Lung (tissue), 12 donors: ENCODE results near the gene NUDT17. TPM values are rescaled to one million over a fixed set of nuclear protein-coding genes. Genes with fewer than 3 reads are reported as not detected.

Experiments used
- ATAC-seq: fragments of 200-7000 bp; cut with Tn5 transposase; one replicate; pipeline ENCODE4 v1.9.1; 2020; ENCODE audit warnings: moderate number of reproducible peaks; ENCODE audit not compliant: insufficient read depth, low FRiP score
- DNase-seq, 3 donors: peaks; one replicate each; pipeline ENCODE4 v3.0.0-alpha.2; 2013 to 2017
- H3K27ac ChIP-seq, 2 donors: one replicate each; pipeline ENCODE4 v1.5.1; 2013; ENCODE audit warnings: mild to moderate bottlenecking in 2 of 2, moderate library complexity in 2 of 2, control low read depth in 1 of 2, inconsistent platforms in 1 of 2, low read depth in 1 of 2, low read length in 1 of 2
- H3K27me3 ChIP-seq, 3 donors: one replicate each; pipeline ENCODE4 v1.5.1; 2013; ENCODE audit warnings: low read length in 2 of 3; ENCODE audit not compliant: control insufficient read depth in 3 of 3, insufficient read depth in 3 of 3
- H3K36me3 ChIP-seq, 4 donors: one replicate each; pipeline ENCODE4 v1.5.1; 2013; ENCODE audit warnings: low read length in 4 of 4, mild to moderate bottlenecking in 1 of 4, moderate library complexity in 1 of 4; ENCODE audit not compliant: control insufficient read depth in 4 of 4, insufficient read depth in 4 of 4
- H3K4me1 ChIP-seq, 5 donors: one replicate each; pipeline ENCODE4 v1.5.1; 2013; ENCODE audit warnings: low read length in 5 of 5, mild to moderate bottlenecking in 2 of 5, moderate library complexity in 1 of 5; ENCODE audit not compliant: control insufficient read depth in 5 of 5, insufficient read depth in 5 of 5
- H3K4me3 ChIP-seq: one replicate; pipeline ENCODE4 v1.5.1; 2013; ENCODE audit warnings: mild to moderate bottlenecking, control low read depth, moderate library complexity
- H3K9ac ChIP-seq, 2 donors: one replicate each; pipeline ENCODE4 v1.5.1; 2013; ENCODE audit warnings: low read length in 2 of 2, control low read depth in 1 of 2; ENCODE audit not compliant: insufficient read depth in 1 of 2
- H3K9me3 ChIP-seq, 4 donors: one replicate each; pipeline ENCODE4 v1.5.1; 2013; ENCODE audit warnings: low read length in 3 of 4, mild to moderate bottlenecking in 1 of 4, moderate library complexity in 1 of 4; ENCODE audit not compliant: control insufficient read depth in 4 of 4, insufficient read depth in 3 of 4
- WGBS, 2 donors: extraction: QIAGEN DNeasy Blood & Tissue Kit; methylation state at CpG; one replicate each; pipeline ENCODE4 v1.1.7; 2013; 5-methylcytosine and 5-hydroxymethylcytosine counted together
- polyA plus RNA-seq, 2 donors: library from polyadenylated mRNA; stranded (reverse); fragments of 200-250 nt; gene quantifications; one replicate each; pipeline ENCODE4 v1.2.1, GENCODE V29; 2013
- total RNA-seq, 2 donors: library from RNA; depleted of rRNA in 1 of 2; stranded (reverse); fragments of >200 nt in 1 of 2; gene quantifications; one replicate each; pipeline ENCODE4 v1.2.1, GENCODE V29; 2014 to 2021
- TF ChIP-seq, protein P1 (sequence below): IDR thresholded peaks from 2 replicates; pipeline ENCODE4 v1.5.1; 2012; ENCODE audit warnings: mild to moderate bottlenecking; ENCODE audit errors: control extremely low read depth, extremely low read depth
- donor health status: control.
- donor health status: control.
- donor health status: Bipolar disorder and iron deficiency.
- donor health status: healthy.
- donor health status: DM: yes; HTN: yes; CAD: no.

The NUDT17 gene
- total and polyA plus RNA-seq, 4 donors, result 1.6 to 6.2 (median 3.5) TPM

DNA sequence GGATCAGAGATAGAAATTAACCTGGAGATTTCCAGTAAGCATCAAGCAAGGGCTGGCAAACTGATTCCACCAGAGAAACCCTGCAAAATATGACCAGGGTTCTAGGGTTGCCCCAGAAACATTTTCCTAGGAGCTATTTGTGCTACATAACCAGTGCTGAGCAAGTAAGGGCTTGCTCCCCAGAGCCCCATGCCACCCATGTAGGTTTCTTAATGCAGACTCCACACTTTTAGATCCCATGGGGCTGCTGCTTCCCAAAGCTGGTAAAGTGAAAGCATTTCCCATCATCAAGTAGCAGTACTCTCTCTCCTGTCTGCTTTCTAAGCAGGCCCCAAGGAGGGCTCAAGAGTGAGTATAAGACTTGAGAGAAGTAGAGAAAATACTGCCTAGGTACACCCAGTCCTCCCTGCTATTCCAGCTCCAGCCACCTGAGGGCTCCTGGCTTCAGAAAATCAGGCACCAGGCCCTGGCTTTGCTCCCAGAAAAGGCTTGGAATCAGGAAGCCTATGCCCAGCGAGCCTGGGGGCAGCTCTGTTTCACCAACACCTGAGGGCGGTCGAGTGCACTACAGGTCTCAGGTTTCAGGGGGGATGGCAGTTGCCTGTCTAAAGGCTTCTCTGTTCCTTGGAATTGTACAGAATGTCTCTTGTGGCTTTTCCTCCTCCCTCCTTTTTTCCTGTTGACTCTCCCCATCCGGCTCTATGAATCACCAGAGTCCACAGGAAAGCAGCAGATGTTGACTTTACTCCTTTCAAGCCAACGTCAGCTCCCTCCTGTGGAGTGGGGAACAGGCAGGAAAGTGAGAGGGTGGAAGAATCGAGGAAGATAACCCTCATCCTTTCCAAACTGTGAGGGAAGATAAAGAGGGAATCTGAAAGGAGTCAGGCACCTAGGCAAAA, 46.4 kb downstream of the NUDT17 start:
- Histone ChIP-seq H3K36me3 (peaks cover 0 to 5% (median 0%) of the 10 kb centered on the region in 4 donors), H3K4me1 (peaks cover 3 to 19% (median 12%) of the 10 kb centered on the region in 5 donors), H3K9me3 (no peaks in the 10 kb centered on the region), H3K27ac (peak overlapping the region; percentile 84 to 94), H3K9ac (peak overlapping the region in 1 of 2 donors; percentile 73), H3K4me3 (no peak overlapping the region), H3K27me3 (no peaks in the 10 kb centered on the region)
- 9 to 12% methylated on average over 6 of the region's 6 CpGs for WGBS, 2 donors
- DNase-seq, result peak; percentile 96 to 98 (median 96)
- ATAC-seq, result peak; percentile 81
- TF ChIP-seq, protein P1, sequence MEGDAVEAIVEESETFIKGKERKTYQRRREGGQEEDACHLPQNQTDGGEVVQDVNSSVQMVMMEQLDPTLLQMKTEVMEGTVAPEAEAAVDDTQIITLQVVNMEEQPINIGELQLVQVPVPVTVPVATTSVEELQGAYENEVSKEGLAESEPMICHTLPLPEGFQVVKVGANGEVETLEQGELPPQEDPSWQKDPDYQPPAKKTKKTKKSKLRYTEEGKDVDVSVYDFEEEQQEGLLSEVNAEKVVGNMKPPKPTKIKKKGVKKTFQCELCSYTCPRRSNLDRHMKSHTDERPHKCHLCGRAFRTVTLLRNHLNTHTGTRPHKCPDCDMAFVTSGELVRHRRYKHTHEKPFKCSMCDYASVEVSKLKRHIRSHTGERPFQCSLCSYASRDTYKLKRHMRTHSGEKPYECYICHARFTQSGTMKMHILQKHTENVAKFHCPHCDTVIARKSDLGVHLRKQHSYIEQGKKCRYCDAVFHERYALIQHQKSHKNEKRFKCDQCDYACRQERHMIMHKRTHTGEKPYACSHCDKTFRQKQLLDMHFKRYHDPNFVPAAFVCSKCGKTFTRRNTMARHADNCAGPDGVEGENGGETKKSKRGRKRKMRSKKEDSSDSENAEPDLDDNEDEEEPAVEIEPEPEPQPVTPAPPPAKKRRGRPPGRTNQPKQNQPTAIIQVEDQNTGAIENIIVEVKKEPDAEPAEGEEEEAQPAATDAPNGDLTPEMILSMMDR, result peak; percentile 91

DNA sequence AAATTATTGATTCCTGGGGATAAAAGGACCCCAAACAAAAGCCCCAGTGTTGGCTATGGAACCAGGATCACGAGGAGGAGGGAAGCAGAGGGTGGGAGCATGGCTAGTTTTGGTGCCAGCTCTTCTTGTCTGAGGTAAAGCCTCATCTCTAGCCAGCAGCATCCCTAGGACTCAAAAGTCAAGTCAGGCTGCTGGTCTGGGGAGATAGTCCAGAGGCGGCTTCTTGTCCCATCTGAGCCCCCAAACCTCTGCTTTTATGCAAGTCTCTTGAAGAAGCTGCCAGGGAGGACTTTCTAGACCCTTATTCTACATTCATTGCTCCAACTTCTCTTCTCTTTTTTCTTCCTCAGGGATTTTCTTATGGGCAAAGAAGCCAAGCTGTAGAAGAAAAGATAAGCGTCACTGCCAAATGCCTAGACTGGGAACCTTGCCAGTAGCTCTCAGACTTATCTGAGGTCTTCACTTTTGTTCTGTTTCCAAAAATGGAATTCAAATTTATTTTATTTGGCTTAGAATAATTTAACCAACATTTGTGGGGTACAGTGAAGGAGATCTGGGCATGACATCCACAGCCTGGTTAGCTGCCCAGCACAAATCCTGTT, 47.2 kb downstream of the NUDT17 start:
- TF ChIP-seq, protein P1, result no peak
- H3K4me1 ChIP-seq, result peaks cover 3 to 19% (median 12%) of the 10 kb centered on the region in 5 donors
- no peaks in the 10 kb centered on the region for H3K9me3 ChIP-seq
- no peaks in the 10 kb centered on the region for H3K27me3 ChIP-seq
- peaks cover 0 to 5% (median 0%) of the 10 kb centered on the region in 4 donors for H3K36me3 ChIP-seq
- H3K9ac ChIP-seq, result peak overlapping the region in 1 of 2 donors; percentile 73
- H3K4me3 ChIP-seq, result no peak overlapping the region
- 52 to 65% methylated on average over 3 of the region's 3 CpGs for WGBS, 2 donors
- ATAC-seq (no peak), DNase-seq (peak; percentile 58 to 78 (median 76))
- H3K27ac ChIP-seq, result peak overlapping the region; percentile 84 to 94

DNA sequence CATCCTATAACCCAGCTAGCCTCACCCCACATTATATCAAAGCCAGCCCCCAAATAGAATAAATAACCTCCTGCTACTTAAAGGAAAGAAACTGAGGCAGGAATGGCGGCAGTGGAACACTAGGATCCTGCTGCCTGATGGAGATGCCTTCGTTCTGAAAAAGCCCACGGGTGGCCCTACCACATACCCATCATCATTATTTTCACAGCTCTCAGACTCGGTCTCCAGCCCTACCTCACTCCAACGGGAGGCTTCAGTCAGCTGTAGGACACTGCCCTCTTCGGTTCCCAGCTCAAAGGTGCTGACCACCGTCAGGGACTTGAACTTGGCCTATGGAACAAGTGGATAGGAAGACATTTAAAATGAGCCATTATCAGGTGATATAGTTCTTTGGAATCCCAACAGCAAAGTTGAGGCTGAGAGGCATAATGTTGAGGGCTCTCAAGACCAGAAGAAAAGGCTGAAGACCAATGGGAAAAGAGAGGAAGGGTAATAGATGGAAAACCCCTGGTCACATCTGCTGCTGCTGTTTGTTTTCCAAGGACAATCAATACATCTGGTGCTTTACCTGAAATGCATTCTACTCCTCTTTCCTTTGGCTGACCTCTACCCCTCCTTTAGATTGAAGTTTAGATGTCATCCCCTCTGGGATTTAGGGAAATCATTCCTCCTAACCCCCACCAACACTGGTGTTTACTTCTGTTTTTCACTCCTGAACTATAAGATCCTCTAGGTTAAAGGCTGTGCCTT, 48.1 kb downstream of the NUDT17 start:
- TF ChIP-seq, protein P1, result no peak
- DNase-seq (no peak), ATAC-seq (no peak)
- WGBS, 2 donors, result 92 to 93% methylated on average over 7 of the region's 7 CpGs
- no peaks in the 10 kb centered on the region for H3K27me3 ChIP-seq
- H3K36me3 ChIP-seq, result peaks cover 0 to 5% (median 0%) of the 10 kb centered on the region in 4 donors
- H3K4me3 ChIP-seq, result no peak overlapping the region
- no peak overlapping the region for H3K9ac ChIP-seq
- peaks cover 3 to 19% (median 12%) of the 10 kb centered on the region in 5 donors for H3K4me1 ChIP-seq
- no peaks in the 10 kb centered on the region for H3K9me3 ChIP-seq
- peak overlapping the region in 1 of 2 donors; percentile 84 for H3K27ac ChIP-seq
